ENCODE results near the gene PPP2R2D.

The PPP2R2D gene

DNA sequence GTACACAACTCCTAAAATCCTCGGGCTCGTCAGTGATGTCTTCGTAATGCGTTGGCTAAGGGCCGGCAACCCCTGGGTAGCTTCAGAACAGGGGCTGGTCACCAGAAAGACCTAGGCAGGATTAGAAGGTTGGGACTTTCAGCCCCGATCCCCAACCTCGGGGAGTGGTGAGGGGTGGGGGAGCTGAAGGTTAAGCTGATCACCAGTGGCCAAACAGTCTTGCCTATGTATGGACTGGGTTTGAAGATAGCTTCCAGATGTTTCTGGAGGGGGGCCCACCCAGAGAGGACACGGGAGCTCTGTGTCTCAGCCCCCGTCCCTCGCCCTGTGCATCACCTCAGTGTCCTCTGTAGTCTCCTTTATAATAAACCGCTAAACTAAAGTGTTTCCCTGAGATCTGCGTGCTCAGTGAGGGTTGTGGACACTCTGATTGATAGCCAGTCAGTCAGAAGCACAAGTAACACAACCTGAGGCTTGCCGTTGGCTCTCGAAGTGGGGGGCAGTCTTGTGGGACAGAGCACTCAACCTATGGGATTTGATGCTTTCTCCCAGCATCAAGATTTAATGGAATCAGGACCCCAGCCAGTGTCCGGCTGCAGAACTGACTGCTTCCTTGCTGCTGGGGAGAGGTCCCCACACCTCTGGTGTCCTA lies 10.0 kb downstream of the PPP2R2D start:
- no peaks in the 10 kb centered on the region for H3K9me3 ChIP-seq (ENCODE audit: insufficient read depth, low read depth, low read length)
- no peak overlapping the region for H2AFZ ChIP-seq (ENCODE audit: low read length)
- no peak for TF ChIP-seq EZH2phosphoT487 (IDR thresholded peaks at IDR 0.05; ENCODE audit: borderline replicate concordance)
- H3K9ac ChIP-seq (ENCODE audit: low read depth, low read length, poor library complexity, severe bottlenecking), result no peak overlapping the region
- H3F3A ChIP-seq (ENCODE audit: low read depth), result no peaks in the 10 kb centered on the region
- H3K4me1 ChIP-seq (ENCODE audit: insufficient read depth, low read length, poor library complexity, severe bottlenecking), result peaks cover 43% of the 10 kb centered on the region
- H3K4me2 ChIP-seq (ENCODE audit: low read depth, low read length, poor library complexity, severe bottlenecking), result no peak overlapping the region
- no peak overlapping the region for H3K4me3 ChIP-seq (ENCODE audit: low read length, poor library complexity, severe bottlenecking)
- H3K9me2 ChIP-seq (replicated peaks; ENCODE audit: low read depth, low read length), result no peaks in the 10 kb centered on the region
- peaks cover 16% of the 10 kb centered on the region; the same call in 1 of the 2 replicates for H3K36me3 ChIP-seq (ENCODE audit: insufficient read depth, low read length)
- H4K20me1 ChIP-seq (ENCODE audit: insufficient read depth, low read length, poor library complexity, severe bottlenecking), result peaks cover 96% of the 10 kb centered on the region
- no peaks in the 10 kb centered on the region for H3K27me3 ChIP-seq (ENCODE audit: insufficient read depth, low read length, poor library complexity, severe bottlenecking)
- H3K79me2 ChIP-seq (ENCODE audit: insufficient read depth, low read length), result peaks cover 100% of the 10 kb centered on the region

- Histone ChIP-seq H3K79me2 (ENCODE audit: insufficient read depth, low read length) (peaks cover 100% of the 10 kb centered on the region), H3K27me3 (ENCODE audit: insufficient read depth, low read length, poor library complexity, severe bottlenecking) (no peaks in the 10 kb centered on the region), H3K4me3 (ENCODE audit: low read length, poor library complexity, severe bottlenecking) (no peak overlapping the region), H2AFZ (ENCODE audit: low read length) (no peak overlapping the region), H3K9ac (ENCODE audit: low read depth, low read length, poor library complexity, severe bottlenecking) (no peak overlapping the region), H3K4me2 (ENCODE audit: low read depth, low read length, poor library complexity, severe bottlenecking) (no peak overlapping the region), H4K20me1 (ENCODE audit: insufficient read depth, low read length, poor library complexity, severe bottlenecking) (peaks cover 96% of the 10 kb centered on the region), H3K4me1 (ENCODE audit: insufficient read depth, low read length, poor library complexity, severe bottlenecking) (peaks cover 37% of the 10 kb centered on the region), H3K9me3 (ENCODE audit: insufficient read depth, low read depth, low read length) (no peaks in the 10 kb centered on the region), H3K36me3 (ENCODE audit: insufficient read depth, low read length) (peaks cover 10% of the 10 kb centered on the region; the same call in 1 of the 2 replicates), H3K9me2 (replicated peaks; ENCODE audit: low read depth, low read length) (no peaks in the 10 kb centered on the region), H3F3A (ENCODE audit: low read depth) (no peaks in the 10 kb centered on the region)
- no peak for TF ChIP-seq EZH2phosphoT487 (IDR thresholded peaks at IDR 0.05; ENCODE audit: borderline replicate concordance)
- TF ChIP-seq, protein P1, sequence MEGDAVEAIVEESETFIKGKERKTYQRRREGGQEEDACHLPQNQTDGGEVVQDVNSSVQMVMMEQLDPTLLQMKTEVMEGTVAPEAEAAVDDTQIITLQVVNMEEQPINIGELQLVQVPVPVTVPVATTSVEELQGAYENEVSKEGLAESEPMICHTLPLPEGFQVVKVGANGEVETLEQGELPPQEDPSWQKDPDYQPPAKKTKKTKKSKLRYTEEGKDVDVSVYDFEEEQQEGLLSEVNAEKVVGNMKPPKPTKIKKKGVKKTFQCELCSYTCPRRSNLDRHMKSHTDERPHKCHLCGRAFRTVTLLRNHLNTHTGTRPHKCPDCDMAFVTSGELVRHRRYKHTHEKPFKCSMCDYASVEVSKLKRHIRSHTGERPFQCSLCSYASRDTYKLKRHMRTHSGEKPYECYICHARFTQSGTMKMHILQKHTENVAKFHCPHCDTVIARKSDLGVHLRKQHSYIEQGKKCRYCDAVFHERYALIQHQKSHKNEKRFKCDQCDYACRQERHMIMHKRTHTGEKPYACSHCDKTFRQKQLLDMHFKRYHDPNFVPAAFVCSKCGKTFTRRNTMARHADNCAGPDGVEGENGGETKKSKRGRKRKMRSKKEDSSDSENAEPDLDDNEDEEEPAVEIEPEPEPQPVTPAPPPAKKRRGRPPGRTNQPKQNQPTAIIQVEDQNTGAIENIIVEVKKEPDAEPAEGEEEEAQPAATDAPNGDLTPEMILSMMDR (conservative IDR thresholded peaks at IDR 0.05; ENCODE audit: low read length), result no peak
Measured at GRCh38 chr10:131911451-131911850, 10.6 kb downstream of the PPP2R2D start.

DNA sequence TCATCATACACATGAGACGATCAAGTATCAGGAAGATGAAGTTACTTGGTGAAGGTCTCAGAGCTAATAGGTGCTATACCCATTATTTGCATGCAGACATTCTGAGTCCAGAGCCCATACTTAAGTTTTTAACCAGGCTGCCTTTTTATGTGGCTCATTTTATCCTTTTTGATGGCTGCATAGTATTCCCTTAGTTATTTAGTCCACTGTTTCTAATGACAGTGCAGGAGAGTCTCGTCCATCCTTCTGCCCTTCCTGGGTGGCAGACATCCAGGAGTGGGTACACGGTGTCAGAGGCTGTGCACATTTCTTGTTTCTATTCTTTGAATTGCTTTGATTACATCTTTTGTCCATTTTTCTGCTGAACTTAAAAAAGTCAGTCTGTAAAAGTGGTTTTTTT lies 11.8 kb downstream of the PPP2R2D start:
- Histone ChIP-seq H3K4me2 (ENCODE audit: low read depth, low read length, poor library complexity, severe bottlenecking) (no peak overlapping the region), H4K20me1 (ENCODE audit: insufficient read depth, low read length, poor library complexity, severe bottlenecking) (peaks cover 88% of the 10 kb centered on the region)

More for the DNA sequence above, 11.8 kb downstream of the PPP2R2D start:
- Histone ChIP-seq H3K27me3 (ENCODE audit: insufficient read depth, low read length, poor library complexity, severe bottlenecking) (no peaks in the 10 kb centered on the region), H3F3A (ENCODE audit: low read depth) (no peaks in the 10 kb centered on the region), H3K9ac (ENCODE audit: low read depth, low read length, poor library complexity, severe bottlenecking) (no peak overlapping the region), H3K4me3 (ENCODE audit: low read length, poor library complexity, severe bottlenecking) (no peak overlapping the region), H3K36me3 (ENCODE audit: insufficient read depth, low read length) (peaks cover 10% of the 10 kb centered on the region; the same call in 1 of the 2 replicates), H3K4me1 (ENCODE audit: insufficient read depth, low read length, poor library complexity, severe bottlenecking) (peaks cover 35% of the 10 kb centered on the region), H3K79me2 (ENCODE audit: insufficient read depth, low read length) (peaks cover 92% of the 10 kb centered on the region), H3K9me2 (replicated peaks; ENCODE audit: low read depth, low read length) (no peaks in the 10 kb centered on the region), H3K9me3 (ENCODE audit: insufficient read depth, low read depth, low read length) (no peaks in the 10 kb centered on the region), H2AFZ (ENCODE audit: low read length) (no peak overlapping the region)
- TF ChIP-seq, protein P1 (conservative IDR thresholded peaks at IDR 0.05; ENCODE audit: low read length), result no peak
- no peak for TF ChIP-seq EZH2phosphoT487 (IDR thresholded peaks at IDR 0.05; ENCODE audit: borderline replicate concordance)
